ENCODE results near the gene JAG1. TPM values are rescaled to one million over a fixed set of nuclear protein-coding genes. Genes with fewer than 3 reads are reported as not detected.

Gene JAG1
- total RNA-seq, 2 donors from 2014 or later = 41.2 to 55.7 TPM

GRCh38 chr20:10708351-10709185 lies 34.8 kb upstream of the JAG1 start:
- DNase-seq = no peak
- TF ChIP-seq POLR2A (IDR thresholded peaks at IDR 0.05) = no peak
- no peak for TF ChIP-seq CTCF (IDR thresholded peaks at IDR 0.05)
- peak overlapping the region in 1 of 4 donors; percentile 1 for H3K27ac ChIP-seq
- no peaks in the 10 kb centered on the region for H3K9me3 ChIP-seq
- H3K27me3 ChIP-seq = no peaks in the 10 kb centered on the region
- H3K36me3 ChIP-seq (replicated peaks in 1 of 2; ENCODE audit: insufficient read depth in 1 of 2, low read depth in 2 of 2) = no peaks in the 10 kb centered on the region
- peaks cover 28% of the 10 kb centered on the region for H3K4me1 ChIP-seq
- no peak for ATAC-seq
- no peak overlapping the region for H3K4me3 ChIP-seq
- WGBS, 2 donors = 77 to 87% methylated on average over 7 of the region's 7 CpGs
- intact Hi-C loops (cut with DNase I) = no loop called here

- ATAC-seq (no peak), DNase-seq (no peak)
- WGBS, 2 donors = 50 to 59% methylated on average over 1 of the region's 1 CpG
- H3K4me1 ChIP-seq = peaks cover 20% of the 10 kb centered on the region
- TF ChIP-seq POLR2A (IDR thresholded peaks at IDR 0.05) = no peak
- no peak for TF ChIP-seq CTCF (IDR thresholded peaks at IDR 0.05)
- H3K36me3 ChIP-seq (replicated peaks in 1 of 2; ENCODE audit: insufficient read depth in 1 of 2, low read depth in 2 of 2) = no peaks in the 10 kb centered on the region
- no peaks in the 10 kb centered on the region for H3K27me3 ChIP-seq
- H3K27ac ChIP-seq = no peak overlapping the region
- no peak overlapping the region for H3K4me3 ChIP-seq
- H3K9me3 ChIP-seq = no peaks in the 10 kb centered on the region
- intact Hi-C loops (cut with DNase I) = no loop called here
Observed at GRCh38 chr20:10707791-10708190, 34.0 kb upstream of the JAG1 start.

GRCh38 chr20:10707068-10707467 lies 33.3 kb upstream of the JAG1 start:
- Histone ChIP-seq H3K4me1 (peaks cover 13% of the 10 kb centered on the region), H3K9me3 (no peaks in the 10 kb centered on the region), H3K36me3 (replicated peaks in 1 of 2; ENCODE audit: insufficient read depth in 1 of 2, low read depth in 2 of 2) (no peaks in the 10 kb centered on the region), H3K4me3 (no peak overlapping the region), H3K27ac (no peak overlapping the region), H3K27me3 (no peaks in the 10 kb centered on the region)
- ATAC-seq (no peak), DNase-seq (no peak)
- 73 to 79% methylated on average over 4 of the region's 4 CpGs for WGBS, 2 donors
- intact Hi-C loops (cut with DNase I) = no loop called here
- TF ChIP-seq POLR2A (IDR thresholded peaks at IDR 0.05) (no peak), CTCF (IDR thresholded peaks at IDR 0.05) (no peak)

GRCh38 chr20:10706460-10706811 lies 32.6 kb upstream of the JAG1 start:
- Histone ChIP-seq H3K4me1 (peaks cover 8% of the 10 kb centered on the region), H3K27ac (no peak overlapping the region), H3K27me3 (no peaks in the 10 kb centered on the region), H3K4me3 (no peak overlapping the region), H3K36me3 (replicated peaks in 1 of 2; ENCODE audit: insufficient read depth in 1 of 2, low read depth in 2 of 2) (no peaks in the 10 kb centered on the region), H3K9me3 (no peaks in the 10 kb centered on the region)
- TF ChIP-seq CTCF (IDR thresholded peaks at IDR 0.05) (no peak), POLR2A (IDR thresholded peaks at IDR 0.05) (no peak)
- whole genome bisulfite sequencing, 2 donors = 91 to 96% methylated on average over 12 of the region's 12 CpGs
- intact Hi-C loops (cut with DNase I) = no loop called here
- no peak for ATAC-seq
- no peak for DNase-seq
